A549 treated with CORT108297 at 1 μM for 4 hours (cell line): ENCODE results near the gene HIC1. TPM values are rescaled to one million over a fixed set of nuclear protein-coding genes. Genes with fewer than 3 reads are reported as not detected.

Experiments
- total RNA-seq: library from RNA; stranded (reverse); fragments of 200-300 nt; extraction: Qiagen RNA extraction; gene quantifications from 5 replicates; pipeline ENCODE4 v1.2.3, GENCODE V29; 2022

Gene HIC1
- 0.60 to 2.0 TPM (median 1.7 TPM) in 5 replicates for total RNA-seq

GRCh38 chr17:2054512-2055291 is at the start of gene HIC1:
Gene HIC1 (plus strand): TSS chr17:2055103. CDS start chr17:2056691, 1,588 bp downstream.

DNA sequence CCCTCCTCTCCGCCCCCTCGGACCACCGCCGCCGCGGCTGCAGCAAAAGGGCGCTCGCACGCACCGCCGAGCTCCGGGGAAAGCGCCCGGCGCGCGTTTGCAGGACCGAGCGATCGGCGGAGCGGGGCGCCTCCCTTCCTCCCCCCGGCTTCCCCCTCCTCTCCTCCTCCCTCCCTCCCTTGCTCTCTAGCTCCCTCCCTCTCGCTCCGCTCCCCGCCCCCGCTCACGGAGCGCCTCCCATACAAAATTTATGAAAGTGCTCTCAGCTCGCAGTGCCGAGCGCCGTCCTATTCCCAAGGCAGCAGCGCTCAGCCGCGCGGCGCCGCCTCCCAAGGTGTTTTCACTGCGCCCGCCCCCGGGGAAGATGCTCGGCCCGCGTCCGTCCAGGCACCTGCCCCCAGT is 29.7 kb upstream of the HIC1 start, which contains the start of gene RTN4RL1:
Gene RTN4RL1, minus strand, starts transcription at position 115 of the 402 bp plus-strand sequence. CDS start 469 bp downstream, outside the sequence.

DNA sequence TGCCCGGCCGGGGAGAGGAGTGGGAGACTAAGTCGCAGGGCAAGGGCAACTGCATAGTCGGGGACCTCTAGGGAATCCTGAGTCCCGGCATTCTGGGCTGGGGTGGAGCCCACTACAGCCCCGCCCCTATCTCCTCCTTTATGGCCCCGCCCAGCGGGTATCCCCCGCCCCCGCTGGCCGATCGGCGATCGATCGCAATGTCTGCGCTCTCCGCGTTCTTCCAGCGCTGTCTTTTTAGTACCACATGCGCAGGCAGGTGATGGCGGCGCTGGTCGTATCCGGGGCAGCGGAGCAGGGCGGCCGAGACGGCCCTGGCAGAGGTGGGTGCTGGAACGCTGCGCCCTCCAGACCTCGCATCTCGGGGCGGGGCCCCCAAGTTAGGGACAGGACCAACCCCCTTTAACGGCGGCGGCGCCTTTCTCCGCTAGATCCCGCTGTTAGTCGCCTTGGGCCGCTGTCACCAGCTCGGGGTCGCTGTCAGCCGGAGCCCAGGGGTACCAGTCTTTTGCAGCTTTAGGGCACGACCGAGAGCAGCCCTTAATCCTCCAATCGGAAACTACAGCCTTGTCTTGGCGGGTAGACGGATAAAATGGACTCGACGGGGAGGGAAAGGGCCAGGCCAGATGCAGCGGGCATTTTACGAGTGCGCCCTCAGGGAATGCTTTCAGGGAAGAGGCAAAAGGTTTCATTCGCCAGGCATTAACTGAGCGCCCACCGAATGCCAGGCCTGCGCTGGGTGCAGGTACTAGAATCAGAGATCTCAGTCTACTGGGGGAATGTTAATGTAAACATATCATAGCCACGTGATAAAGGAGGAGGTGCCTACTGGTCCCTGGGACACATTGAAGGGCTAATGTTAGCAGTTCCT is 24.8 kb upstream of the HIC1 start, which contains the start of gene DPH1:
Gene DPH1, plus strand, starts transcription at position 243 of the 868 bp plus-strand sequence. Its CDS starts 17 bp downstream, at position 260.

DNA sequence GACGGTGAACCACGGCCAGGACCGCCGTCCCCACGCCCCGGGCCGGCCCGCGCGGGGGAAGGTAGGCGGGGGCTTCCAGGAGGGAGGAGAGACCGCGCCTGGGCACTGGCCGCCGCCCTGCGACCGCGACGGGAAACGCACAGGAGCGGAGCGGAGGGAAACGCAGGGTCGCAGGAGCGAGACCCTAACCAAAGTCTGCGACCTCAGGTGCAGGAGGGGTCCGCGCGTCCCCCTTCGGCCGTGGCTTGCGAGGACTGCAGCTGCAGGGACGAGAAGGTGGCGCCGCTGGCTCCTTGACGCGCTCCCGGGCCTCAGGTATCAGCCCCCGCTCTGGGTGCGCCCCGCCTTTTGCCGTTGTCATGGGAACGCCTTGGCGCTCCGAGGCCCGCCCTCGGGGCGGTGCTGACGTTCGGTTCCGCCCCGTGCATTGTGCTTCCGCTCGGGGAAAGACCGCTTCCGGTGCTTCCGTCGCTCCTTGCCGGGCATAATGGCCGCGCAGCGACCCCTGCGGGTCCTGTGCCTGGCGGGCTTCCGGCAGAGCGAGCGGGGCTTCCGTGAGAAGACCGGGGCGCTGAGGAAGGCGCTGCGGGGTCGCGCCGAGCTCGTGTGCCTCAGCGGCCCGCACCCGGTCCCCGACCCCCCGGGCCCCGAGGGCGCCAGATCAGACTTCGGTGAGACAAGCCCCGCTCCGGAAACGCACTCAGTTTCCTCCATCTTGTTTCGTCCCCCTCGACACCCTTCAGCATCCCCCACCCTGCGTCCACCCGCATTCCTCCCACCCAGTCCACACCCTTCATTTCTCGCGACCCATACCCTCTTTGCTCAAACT is 13.1 kb upstream of the HIC1 start, which contains the start of gene OVCA2:
Gene OVCA2, plus strand, starts transcription at position 462 of the 829 bp plus-strand sequence. Its CDS starts 26 bp downstream, at position 488.

Other genes starting within 250 kb of the HIC1 start
- gene SMYD4, start 225.2 kb upstream of the HIC1 start, total RNA-seq = 8.0 to 10.0 TPM (median 9.0 TPM) in 5 replicates
- gene RPA1, start 225.1 kb upstream of the HIC1 start, total RNA-seq = 65.2 to 87.6 TPM (median 79.4 TPM) in 5 replicates
- 2.8 to 4.0 TPM (median 3.4 TPM) in 5 replicates for gene RTN4RL1, start 29.8 kb upstream of the HIC1 start, total RNA-seq
- 36.0 to 47.0 TPM (median 45.5 TPM) in 5 replicates for gene DPH1, start 24.9 kb upstream of the HIC1 start, total RNA-seq
- 58.4 to 82.7 TPM (median 75.3 TPM) in 5 replicates for gene OVCA2, start 13.1 kb upstream of the HIC1 start, total RNA-seq
- gene SMG6, start 248.7 kb downstream of the HIC1 start, total RNA-seq = 22.8 to 26.8 TPM (median 25.2 TPM) in 5 replicates
- 6.5 to 9.1 TPM (median 8.5 TPM) in 5 replicates for gene SRR, start 248.8 kb downstream of the HIC1 start, total RNA-seq